Dedifferentiated amniotic fluid mesenchymal stem cell (primary cell): ENCODE data around the gene VPS35L.

Experiments used
- DNase-seq: peaks from one replicate; pipeline ENCODE4 v3.0.0-alpha.2; 2016; ENCODE audit errors: extremely low spot score

The VPS35L gene

DNA sequence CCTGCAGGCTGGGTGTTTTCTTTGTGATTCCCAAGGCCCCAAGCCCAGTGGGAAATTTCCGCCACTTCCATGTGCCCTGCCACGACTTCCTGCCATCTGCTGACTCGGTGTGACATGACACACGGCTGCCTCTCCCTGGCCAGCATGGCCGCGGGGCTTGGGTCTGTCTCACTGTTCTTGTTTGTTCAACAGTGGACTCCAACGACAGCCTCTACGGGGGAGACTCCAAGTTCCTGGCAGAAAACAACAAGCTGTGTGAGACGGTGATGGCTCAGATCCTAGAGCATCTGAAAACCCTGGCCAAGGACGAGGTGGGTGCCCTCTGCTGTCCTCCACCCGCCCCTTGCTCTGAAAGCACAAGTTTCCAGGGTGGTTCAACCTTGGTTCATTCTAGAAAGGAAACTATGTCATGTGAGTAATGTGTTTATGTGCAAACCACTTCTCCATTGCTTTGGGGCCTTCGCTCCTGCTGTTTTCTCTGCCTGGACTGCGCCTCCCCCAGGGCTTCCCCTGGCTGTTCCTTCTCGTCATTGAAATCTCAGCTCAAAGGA lies 135.7 kb downstream of the VPS35L start:
- DNase-seq: no peak

DNA sequence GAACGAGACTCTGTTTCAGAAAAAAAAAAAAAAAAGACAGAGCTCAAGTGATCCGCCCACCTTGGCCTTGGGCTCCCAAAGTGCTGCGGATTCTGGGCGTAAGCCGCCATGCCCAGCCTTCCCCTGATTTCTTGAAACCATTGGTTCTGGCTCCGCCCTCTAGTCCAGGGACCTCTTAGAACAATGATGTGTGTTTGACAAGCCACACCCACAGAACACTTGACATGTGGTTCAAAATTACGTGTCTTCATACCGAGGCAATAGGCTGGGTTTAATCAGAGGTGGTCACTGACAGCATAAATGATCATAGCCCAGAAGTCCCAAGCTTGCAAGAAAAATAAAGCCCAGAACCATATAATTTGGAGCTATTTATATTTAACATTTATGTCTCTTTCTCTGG lies 139.5 kb downstream of the VPS35L start:
- no peak for DNase-seq

DNA sequence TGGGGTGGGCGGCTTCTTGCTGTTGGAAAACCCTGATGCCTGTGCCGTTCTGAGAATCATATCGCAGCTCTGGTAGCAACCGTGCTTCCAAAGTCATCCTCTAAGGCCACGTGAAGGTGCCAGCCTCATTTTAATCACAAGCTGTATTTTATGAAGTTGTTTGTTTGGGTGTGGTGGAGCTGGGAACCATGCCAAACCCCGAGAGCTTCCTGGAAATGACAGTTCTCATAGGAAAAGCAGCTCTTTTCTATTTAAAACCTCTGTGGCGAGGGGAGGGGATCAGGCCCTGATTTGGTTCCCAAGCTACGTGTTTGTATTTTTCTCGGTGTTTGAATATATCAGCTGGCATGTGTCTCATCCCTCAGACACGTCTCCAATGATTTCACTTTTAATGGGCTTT lies 140.8 kb downstream of the VPS35L start:
- DNase-seq: peak; percentile 62

DNA sequence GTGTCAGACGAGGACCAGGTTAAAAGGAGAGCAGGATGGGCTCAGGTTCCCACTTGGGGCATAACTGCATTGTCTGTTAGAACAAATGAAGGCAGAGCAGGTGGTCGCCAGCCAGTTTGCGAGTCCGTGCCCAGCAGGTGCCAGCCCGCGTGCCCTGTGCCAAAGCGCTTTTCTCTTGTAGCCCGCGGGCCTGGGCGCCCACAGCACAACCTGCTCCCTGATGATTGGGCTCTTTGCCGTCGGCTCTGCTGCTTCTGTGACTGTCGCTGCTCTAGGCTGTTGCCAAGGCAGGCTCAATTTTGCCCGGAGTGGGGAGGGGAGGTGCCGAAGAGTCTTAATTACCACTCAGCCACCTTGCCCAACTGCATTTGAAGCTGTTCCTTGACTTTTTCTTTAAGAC lies 141.5 kb downstream of the VPS35L start:
- DNase-seq: no peak

DNA sequence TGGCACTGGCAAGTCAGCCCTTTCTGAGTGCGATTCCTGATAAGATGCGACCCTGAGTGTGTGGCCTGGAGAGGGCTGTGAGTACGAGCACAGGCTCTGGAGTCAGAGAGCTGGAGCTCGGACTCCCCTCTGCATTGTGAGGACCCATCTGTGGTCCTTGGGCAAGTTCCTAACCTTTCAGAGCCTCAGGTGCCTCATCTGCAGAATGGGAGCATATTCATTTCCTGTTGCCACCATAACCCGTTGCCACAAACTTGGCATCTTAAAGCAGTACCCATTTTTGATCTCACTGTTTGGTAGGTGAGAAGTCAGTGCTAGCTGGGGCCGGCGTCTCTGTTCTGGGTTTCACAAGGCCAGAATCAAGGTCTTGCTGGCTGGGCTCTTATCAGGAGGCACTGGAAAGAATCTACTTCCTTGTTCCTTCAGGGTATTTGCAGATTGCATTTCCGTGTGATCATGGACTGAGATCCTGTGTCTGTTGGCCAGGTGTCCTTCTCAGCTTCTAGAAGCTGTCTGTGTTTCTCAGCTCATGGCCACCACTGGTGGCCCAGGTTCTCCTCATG lies 142.3 kb downstream of the VPS35L start:
- no peak for DNase-seq

DNA sequence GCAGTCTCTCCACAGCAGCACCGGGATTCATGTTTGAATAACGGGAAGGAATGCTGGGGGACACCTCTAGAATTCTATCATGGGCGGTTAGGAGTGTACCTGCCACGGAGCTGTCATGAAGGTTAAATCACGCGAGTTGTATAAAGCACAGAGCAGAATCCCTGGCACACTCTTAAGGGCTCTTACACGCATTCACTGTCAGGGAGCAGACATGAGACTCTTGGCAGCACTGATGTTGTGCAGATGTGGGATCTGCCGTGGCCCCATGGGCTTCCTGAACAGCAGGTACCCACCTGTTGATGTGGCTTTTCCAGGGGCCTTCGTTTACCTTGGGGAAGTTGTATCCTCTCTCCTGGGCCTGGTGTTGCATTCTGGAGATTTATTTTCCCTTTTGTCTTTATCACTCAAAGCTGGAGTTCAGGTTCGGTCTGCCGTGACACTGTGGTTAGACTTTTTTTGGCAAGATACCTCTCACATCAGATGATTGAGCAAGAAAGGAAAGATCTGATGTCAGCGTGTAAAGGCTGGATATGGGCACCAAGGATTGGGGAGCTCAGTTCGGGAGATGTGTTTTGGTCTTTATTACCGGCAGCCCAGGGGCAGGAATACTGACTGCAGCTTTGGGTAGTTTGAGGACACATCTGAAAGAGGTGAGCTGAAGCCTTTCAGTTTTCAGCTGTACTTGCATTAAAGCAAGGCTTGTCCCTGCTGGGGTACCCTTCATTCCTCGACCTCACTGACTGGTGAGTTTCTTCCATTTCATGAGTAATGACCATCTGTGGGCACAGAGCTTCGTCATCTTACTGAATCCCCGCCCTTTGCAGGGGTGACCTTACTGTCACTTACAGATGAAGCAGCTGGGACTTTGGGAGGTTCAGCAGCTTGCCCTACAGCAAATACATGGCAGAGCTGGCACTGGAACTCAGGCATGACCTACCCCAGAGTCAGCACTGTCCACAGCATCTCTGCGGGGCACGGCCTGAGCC lies 143.3 kb downstream of the VPS35L start:
- peak; percentile 26 for DNase-seq

DNA sequence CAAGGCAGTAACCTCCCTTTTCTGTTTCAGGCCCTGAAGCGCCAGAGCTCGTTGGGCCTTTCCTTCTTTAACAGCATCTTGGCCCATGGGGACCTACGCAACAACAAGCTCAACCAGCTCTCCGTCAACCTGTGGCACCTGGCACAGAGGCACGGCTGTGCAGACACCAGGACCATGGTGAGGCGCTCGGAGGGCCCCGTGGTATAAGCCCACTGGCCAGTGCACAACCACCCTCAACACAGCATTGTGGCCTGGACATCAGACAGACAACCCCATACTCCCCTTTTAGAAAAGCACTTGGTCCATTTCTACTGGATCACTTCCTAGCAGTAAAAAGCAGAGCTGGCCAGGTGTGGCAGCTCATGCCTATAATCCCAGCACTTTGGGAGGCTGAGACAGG lies 144.0 kb downstream of the VPS35L start:
- DNase-seq: no peak

DNA sequence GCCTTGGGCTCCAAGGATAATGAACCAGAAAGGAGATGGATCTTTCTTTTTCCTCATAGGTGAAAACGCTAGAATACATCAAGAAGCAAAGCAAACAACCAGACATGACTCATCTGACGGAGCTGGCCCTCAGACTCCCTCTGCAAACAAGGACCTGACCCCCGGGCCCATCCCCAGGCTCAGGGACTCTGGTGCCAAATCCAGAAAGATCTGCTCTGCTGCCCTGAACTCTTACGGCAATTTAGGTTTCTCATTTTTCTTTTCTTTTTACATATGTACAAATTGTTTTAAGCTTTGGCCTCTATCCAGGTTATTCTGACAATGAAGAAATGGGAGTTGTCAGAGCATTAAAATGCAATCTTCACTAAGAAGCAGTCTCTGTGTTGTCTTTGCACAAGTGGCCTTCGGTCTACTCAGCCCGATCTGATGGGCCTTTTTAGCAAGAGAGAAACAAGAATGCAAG lies 144.8 kb downstream of the VPS35L start:
- peak; percentile 24 for DNase-seq

DNA sequence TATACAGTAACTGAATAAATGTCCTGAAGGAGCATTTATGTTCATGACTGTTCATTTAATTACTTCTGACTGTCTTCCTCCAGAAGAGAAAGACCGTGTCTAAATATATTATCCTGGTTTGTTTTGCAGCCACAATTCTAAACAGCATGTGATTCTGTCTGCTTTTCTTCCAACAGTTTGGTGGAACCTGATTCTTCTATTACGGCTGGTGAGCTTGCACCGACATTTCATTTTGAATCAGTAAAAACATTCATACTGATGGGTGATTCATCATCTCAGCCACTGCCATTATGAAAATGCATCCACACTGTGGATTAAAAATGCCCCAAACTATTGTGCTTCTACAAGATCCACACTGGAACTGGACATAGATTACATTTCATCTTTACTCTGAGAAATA lies 145.6 kb downstream of the VPS35L start:
- peak; percentile 77 for DNase-seq

DNA sequence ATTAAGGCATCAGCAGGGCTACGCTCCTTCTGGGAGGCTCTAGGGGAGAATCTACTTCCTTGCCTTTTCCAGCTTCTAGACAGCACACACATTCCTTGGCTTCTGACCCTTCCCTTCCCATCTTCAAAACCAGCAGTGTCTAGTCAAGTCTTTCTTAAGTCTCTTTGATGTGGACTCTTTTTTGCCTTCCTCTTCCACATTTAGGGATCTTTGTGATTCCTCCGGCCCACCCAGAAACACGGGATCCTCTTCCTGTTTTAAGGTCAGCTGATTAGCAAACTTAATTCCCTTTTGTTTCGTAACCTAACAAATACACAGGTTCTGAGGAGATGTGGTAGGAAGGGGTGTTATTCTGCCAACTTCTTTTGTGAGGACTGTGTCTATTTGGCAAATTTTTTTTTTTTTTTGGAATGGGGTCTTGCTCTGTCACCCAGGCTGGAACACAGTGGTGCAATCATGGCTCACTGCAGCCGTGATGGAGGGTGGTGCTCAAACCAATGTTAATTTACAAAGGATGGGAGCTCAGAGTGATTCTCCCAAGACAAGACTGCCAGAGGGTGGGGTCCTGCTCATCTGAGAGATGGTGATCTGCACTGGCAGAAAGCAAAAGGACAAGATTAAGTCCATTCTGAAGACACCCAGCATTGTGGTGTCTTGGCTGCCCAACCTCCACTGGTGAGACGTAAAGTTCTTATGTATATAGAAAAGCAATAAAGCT lies 147.8 kb downstream of the VPS35L start:
- DNase-seq: no peak

DNA sequence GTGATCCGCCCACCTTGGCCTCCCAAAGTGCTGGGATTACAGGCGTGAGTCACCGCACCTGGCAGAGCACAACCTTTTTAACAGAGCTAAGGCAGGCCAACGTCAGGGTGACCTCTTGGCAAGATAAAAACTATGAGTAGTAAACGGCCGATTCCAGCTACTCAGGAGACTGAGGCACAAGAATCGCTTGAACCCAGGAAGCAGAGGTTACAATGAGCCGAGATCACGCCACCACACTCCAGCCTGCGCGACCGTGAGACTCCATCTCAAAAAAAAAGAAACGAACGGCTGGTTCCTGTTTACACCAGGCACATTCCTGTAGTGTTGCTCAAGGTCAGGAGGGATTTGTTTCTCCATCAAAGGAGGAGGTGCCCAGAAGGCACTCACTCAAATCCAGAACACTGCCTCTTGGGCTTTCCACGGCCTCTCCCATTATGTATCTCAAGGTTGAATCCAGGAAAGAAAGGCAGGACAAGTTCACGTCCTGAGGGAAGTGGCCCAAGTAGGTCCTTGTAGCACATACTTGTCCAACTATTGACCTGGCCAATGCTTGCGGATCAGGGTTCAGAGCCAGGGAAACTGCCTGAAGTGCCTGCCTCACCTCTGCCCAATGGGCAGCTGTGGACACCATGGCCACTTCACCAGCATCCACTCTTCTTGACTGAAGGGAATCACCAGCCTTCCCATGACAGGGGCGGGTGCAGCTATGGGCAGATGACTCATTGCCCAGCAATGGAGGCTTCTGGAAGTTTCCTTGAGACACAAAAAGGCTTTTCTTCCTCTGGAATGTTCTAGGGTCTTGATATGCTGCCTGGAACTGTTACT lies 149.0 kb downstream of the VPS35L start:
- DNase-seq: no peak

DNA sequence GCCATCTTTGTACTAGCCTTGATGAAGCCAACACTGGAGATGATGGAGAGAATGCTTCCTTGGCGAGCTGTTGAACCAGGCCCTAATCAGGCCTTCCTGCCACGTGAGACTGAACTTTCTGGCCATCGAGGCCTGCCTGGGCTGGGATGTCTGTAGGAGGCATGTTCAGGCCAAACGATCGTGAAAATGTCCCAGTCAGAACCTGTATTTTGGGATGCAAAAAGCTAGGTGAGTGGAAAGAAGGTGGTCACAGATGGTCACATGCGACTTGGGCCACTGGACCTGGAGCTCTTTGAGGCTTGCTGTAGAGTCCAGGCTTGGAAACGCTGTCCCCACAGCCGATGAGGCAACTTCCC lies 149.6 kb downstream of the VPS35L start:
- DNase-seq: no peak

DNA sequence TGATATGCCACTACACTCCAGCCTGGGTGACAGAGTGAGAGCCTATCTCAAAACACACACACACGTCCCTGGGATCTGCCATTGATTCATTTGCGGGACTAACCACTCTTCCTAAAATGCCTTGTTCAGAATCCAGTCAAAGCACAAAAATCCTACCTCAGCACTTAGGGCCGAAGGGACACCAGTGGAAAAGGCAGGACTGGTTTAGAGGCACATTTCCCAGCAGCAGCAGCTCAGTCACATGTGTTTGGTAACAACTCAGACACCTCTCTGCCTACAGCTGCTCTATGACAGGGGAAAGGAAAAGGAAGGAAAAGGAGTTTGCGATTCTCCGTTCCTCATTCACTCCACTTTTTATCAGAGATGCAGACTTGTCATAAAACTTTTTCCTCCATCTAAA lies 150.3 kb downstream of the VPS35L start:
- DNase-seq: no peak

DNA sequence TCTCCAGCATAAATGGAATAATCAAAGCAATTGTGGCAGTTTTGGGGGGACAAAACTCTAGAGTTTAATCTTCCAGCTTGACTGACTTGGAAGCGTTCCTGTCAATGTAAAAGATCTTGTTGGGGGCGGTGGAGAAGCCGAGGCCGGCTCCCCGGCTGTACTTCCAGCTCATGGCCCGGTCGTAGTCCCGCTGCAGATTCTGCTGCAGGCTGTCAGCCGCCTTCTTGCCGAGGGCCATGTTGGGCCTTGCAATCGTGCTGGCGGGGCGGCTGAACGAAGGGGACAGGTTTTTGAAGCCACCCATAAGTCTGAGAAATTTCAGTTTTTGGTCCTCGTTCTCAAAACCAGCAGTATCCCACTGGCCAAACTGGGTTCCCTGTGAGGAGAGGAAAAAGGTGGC lies 151.3 kb downstream of the VPS35L start:
- no peak for DNase-seq

DNA sequence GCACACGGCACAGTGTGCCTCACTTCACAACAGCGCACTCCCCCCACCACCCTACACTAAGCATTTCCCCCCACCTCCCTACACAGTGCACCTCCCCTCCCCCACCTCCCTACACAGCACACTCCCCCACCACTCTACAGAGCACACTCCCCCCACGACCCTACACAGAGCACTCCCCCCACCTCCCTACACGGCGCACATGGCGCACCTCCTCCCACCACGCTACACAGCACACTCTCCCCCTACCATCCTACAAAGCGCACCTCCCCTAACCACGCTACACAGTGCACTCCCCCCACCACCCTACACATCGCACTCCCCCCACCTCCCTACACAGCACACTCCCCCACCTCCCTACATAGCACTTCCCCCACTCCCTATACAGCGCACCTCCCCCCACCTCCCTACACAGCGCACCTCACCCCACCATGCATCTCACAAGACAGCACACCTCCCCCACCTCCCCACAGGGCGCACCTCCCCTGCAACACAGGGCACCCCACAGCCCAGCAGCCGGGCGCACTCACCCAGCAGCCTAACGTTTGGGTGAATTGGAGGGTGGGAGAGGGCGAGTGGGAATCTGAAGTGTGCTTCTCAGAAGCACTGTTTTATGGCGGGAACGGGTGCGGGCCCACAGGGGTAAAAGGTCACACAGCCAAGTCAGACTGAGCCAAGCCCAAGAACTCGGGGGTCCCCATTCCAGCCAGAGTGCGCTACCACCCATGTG lies 152.2 kb downstream of the VPS35L start:
- no peak for DNase-seq

DNA sequence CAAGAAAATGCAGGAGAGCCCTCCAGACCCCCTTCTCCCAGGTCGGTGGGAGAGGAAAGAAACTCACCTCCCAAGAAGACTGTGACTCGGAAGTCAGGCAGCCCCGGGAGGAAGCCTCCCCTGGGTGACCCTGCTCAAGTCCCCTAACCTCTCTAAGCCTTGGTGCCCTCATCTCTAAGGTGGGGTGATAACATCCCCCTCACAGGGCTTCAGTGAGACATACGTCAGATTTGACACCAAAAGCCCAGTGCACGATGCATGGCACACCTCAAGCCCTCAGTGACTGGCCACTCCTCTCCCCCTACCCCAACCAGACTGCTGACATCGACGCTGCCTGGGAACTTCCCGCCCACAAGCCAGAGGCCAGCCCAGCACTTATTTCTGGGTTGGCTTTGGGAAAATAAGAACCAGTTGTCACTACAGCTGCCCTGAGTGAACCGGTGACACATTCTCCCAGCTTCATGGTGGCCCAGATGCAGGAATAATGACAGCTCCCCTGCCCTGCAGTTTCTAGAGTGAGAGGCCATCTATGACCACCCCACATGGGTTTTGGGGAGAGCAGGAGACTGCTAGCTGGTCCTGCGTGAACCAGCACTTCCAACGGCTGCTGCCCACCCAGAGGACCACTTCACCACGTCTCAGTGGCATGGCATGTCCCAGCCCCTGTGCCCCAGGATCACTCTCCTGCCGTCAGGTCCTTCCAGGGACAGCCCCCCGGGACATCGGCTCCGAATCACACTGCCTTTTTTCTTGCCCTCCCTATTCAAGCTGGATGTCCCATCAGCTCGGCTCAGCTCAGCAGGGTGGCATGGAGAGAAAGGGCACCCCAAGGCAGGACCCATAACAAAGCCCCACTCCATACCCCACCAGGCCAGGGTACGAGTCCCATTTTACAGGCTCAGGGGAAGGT lies 153.0 kb downstream of the VPS35L start:
- DNase-seq: no peak

DNA sequence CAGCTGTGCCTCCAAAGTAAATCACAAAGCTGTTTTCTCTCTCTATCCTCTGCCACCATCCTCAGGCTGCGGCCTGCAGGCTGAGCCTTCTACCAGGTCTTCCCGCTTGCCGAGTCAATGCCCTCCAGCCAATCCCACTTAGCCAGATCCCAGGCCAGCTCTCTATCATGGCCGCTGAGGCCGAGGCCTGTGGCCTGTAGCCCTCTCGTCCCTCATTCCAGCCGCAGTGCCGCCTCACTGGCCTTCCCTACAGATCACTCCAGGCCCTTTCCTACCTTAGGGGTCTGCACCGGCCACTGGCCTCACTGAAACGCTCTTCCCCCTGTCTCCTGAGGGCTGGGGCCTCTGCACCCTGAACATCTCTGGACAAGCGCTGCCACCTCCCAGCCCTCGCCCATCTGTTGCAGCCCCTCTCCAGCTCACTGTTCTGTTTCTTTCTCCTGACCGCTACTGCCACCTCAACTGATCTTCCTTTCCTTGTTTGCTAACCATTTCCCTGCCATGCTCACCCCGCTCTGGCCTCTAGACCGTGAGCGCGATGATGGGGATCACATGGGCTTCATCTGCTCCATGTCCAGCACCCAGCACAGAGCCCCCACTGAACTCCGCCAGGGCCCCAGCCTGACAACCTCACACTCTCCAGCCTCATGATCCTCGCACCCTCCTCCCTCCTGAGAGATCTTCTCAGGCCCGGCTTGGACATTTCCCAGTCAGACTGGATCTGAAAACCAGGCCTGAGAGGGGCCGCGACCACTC lies 154.1 kb downstream of the VPS35L start:
- no peak for DNase-seq

DNA sequence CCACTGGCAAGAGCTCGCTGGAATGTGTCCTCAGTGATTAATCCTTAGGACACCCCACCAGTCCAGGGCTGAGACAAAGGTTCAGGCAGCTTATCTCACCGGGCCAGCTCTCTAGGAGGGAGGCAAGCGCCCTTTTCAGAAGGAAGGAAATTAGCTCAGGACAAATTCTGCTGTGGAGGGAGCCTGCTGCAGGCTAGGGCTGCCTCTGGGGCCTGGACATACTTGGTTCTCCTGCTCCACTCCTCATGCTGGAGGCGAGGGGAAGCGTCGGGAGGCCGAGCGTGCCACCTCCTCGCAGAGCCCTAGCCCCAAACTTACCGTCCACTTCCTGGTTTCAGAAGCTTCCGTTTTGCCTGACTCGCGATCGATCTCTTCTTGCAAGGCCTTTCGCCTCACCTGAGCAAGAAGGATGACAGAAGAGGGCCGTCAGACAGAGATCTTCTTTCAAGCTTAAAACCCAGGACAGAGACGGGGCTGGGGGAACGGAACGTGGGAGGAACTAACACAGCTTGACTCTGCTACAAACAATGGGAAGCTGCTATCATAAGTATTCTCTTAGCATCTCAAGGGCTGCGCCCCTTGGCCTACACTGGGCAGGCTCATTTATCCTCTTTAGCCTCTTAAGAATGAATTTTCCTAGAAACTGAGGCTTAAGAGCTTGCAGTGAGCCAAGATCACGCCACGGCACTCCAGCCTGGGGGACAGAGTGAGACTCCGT lies 154.8 kb downstream of the VPS35L start:
- DNase-seq: no peak
